GM12878 (cell line): Measurements from ENCODE around the gene OR13C4. TPM values are rescaled to one million over a fixed set of nuclear protein-coding genes. Genes with fewer than 3 reads are reported as not detected.
"Not testable (repeated sequence)": the region's sequence is repeated elsewhere in the genome, so short reads cannot be mapped to it uniquely, and the experiment has no call there.

Source experiments
- ATAC-seq: fragments of 200-7000 bp; cut with Tn5 transposase; 3 replicates; pipeline ENCODE4 v1.9.1; 2020; ENCODE audit warnings: mild to moderate bottlenecking, moderate library complexity
- BruUV-seq: library from RNA; stranded (reverse); fragments of 400-500 nt; replicated peaks from 2 replicates; lab custom pipeline; 2021; lab: Mats Ljungman, UMichigan
- CTCF ChIA-PET: fragments of 300-600 bp; sonication (Branson Sonifier 250); formaldehyde crosslinking; extraction: SDS; loops from one replicate; lab custom pipeline; 2021; ENCODE audit warnings: inconsistent platforms; lab: Yijun Ruan, JAX
- POLR2A ChIA-PET: fragments of 350-600 bp; formaldehyde crosslinking; extraction: SDS; loops from one replicate; lab custom pipeline; 2021; ENCODE audit warnings: inconsistent platforms; lab: Charles Lee
- RAD21 ChIA-PET: fragments of 300-600 bp; sonication (Branson Sonifier 250); formaldehyde crosslinking; loops from one replicate; lab custom pipeline; 2023; ENCODE audit warnings: antibody characterized with exemption; ENCODE audit not compliant: unreplicated experiment; lab: Charles Lee
- SMC1A ChIA-PET: fragments of 300-600 bp; sonication (Branson Sonifier 250); formaldehyde crosslinking; loops from one replicate; lab custom pipeline; 2023; ENCODE audit not compliant: unreplicated experiment, uncharacterized antibody; lab: Charles Lee
- DNase-seq: peaks from one replicate; pipeline ENCODE4 v3.0.0-alpha.2; 2011; ENCODE audit warnings: low read depth, low spot score
- FAIRE-seq: peaks from 3 replicates; lab custom pipeline; 2011; peaks lifted over from hg19 to GRCh38; lab: Jason Lieb, UNC
- H2AFZ ChIP-seq: 2 replicates; pipeline ENCODE4 v1.6.0; 2011; ENCODE audit warnings: low read depth, low read length, control low read depth; ENCODE audit not compliant: control insufficient read depth
- H3K27ac ChIP-seq: 2 replicates; pipeline ENCODE4 v1.5.1; 2011; ENCODE audit warnings: control low read depth; ENCODE audit not compliant: control insufficient read depth, insufficient read depth
- H3K27me3 ChIP-seq, 2 experiments: replicated peaks in 1 of 2; 2 replicates each; pipeline versions ENCODE4 v1.6.0 to v1.6.1; 2011; ENCODE audit warnings: low read length in 1 of 2; ENCODE audit not compliant: control insufficient read depth in 2 of 2, insufficient read depth in 2 of 2
- H3K36me3 ChIP-seq, 2 experiments: 2 replicates each; pipeline ENCODE4 v1.5.1; 2011; ENCODE audit warnings: low read length in 1 of 2; ENCODE audit not compliant: control insufficient read depth in 2 of 2, insufficient read depth in 2 of 2
- H3K4me1 ChIP-seq: 2 replicates; pipeline ENCODE4 v1.6.1; 2011; ENCODE audit warnings: mild to moderate bottlenecking, low read length, moderate library complexity, mixed read lengths; ENCODE audit not compliant: control insufficient read depth, insufficient read depth
- H3K4me2 ChIP-seq: 2 replicates; pipeline ENCODE4 v1.6.0; 2011; ENCODE audit warnings: control low read depth; ENCODE audit not compliant: control insufficient read depth, insufficient read depth
- H3K4me3 ChIP-seq: fragments of 200-600 bp; sonication (generic); 2 replicates; pipeline ENCODE4 v1.5.1; 2016
- H3K79me2 ChIP-seq: 2 replicates; pipeline ENCODE4 v1.6.0; 2011; ENCODE audit warnings: low read length; ENCODE audit not compliant: control insufficient read depth, insufficient read depth
- H3K9ac ChIP-seq: 2 replicates; pipeline ENCODE4 v1.8.0; 2011; ENCODE audit warnings: low read length, control low read depth, mixed read lengths; ENCODE audit not compliant: control insufficient read depth, insufficient read depth
- H3K9me3 ChIP-seq: replicated peaks from 3 replicates; pipeline ENCODE4 v1.5.1; 2011; ENCODE audit warnings: mild to moderate bottlenecking, low read length; ENCODE audit not compliant: control insufficient read depth, insufficient read depth
- H4K20me1 ChIP-seq: 2 replicates; pipeline ENCODE4 v1.6.0; 2011; ENCODE audit not compliant: control insufficient read depth, insufficient read depth
- TCF3 ChIP-seq: IDR thresholded peaks from 2 replicates; pipeline ENCODE4 v1.6.1; 2012; ENCODE audit warnings: low read depth, mild to moderate bottlenecking, low read length, borderline replicate concordance; ENCODE audit not compliant: insufficient read depth
- TCF7 ChIP-seq: IDR thresholded peaks from 2 replicates; pipeline ENCODE4 v1.6.1; 2014; ENCODE audit warnings: antibody characterized with exemption, borderline replicate concordance
- WRNIP1 ChIP-seq: IDR thresholded peaks from 2 replicates; pipeline ENCODE4 v1.6.1; 2011; ENCODE audit warnings: low read depth, low read length, improper control_type of control experiment, borderline replicate concordance
- WGBS: methylation state at CpG from one replicate; pipeline ENCODE4 v1.1.6; 2016; ENCODE audit warnings: low lambda C conversion rate; ENCODE audit not compliant: insufficient replicate concordance, insufficient coverage; ENCODE audit errors: missing lambda C conversion rate; 5-methylcytosine and 5-hydroxymethylcytosine counted together
- in situ Hi-C: fragments of 300-500 bp; cut with MboI; formaldehyde crosslinking; loops from 9 replicates; pipeline ENCODE4 v1.14.3; 2018; ENCODE audit warnings: mixed read lengths
- intact Hi-C: fragments of 100-400 bp; cut with micrococcal nuclease; formaldehyde crosslinking; loops from one replicate; pipeline ENCODE4 v1.14.2; 2022; ENCODE audit not compliant: unreplicated experiment
- polyA plus RNA-seq, 11 experiments: library from polyadenylated mRNA; depleted of rRNA in 4 of 11; unstranded in 6 of 11; stranded (reverse) in 5 of 11; fragments of >200 nt; fragmentation: Nextera tagmentation in 4 of 11; fragmentation: Illumina TruSeq in 1 of 11; extraction: Ambion mirVana in 4 of 11; extraction: Trizol in 1 of 11; gene quantifications; 1 replicate in 1 of 11; 2 replicates in 10 of 11; pipeline versions ENCODE4 v1.2.1 to v1.2.3, GENCODE V29; 2011 to 2016; ENCODE audit warnings: inconsistent platforms in 2 of 11, missing spikeins in 2 of 11, low read depth in 1 of 11
- total RNA-seq, 4 experiments: library from RNA; depleted of rRNA in 3 of 4; stranded (reverse); fragments of >200 nt in 3 of 4; fragmentation: Illumina TruSeq in 1 of 4; extraction: Trizol in 1 of 4; gene quantifications; 2 replicates each; pipeline versions ENCODE4 v1.2.1 to v1.2.3, GENCODE V29; 2013 to 2021
- TF ChIP-seq, protein P1 (sequence below): IDR thresholded peaks from 2 replicates; pipeline ENCODE4 v1.6.1; 2012; ENCODE audit warnings: low read depth, low read length, improper control_type of control experiment

OR13C4 gene
- total and polyA plus RNA-seq, 10 of the 15 experiments (the other 5 are each of a cell fraction or from before 2014, with no cell fraction given) = 0.17 to 0.26 TPM; not detected in 8

GRCh38 chr9:104536756-104537155 is 9.7 kb upstream of the OR13C4 start, which contains the start of gene OR13C3:
TSS of gene OR13C3 (minus strand) at chr9:104536856. CDS start at chr9:104536723, 133 bp downstream.
- H2AFZ ChIP-seq = no peak within 1 kb of the TSS
- H4K20me1 ChIP-seq = no peaks in the 10 kb centered on the region
- ChIA-PET RAD21 (no interaction called here), CTCF (interaction anchor here (1.3 kb wide), 1 partner anchor 42 kb away, joined by 4 read pairs; no protein-coding TSS in a partner anchor), SMC1A (no interaction called here), POLR2A (interaction anchor here (0.6 kb wide), 1 partner anchor 454 kb away, joined by 6 read pairs; no protein-coding TSS in a partner anchor)
- 62% methylated on average over 5 of the region's 5 CpGs for WGBS
- ATAC-seq (no peak), DNase-seq (no peak), FAIRE-seq (no peak)
- TF ChIP-seq WRNIP1 = no peak
- TF ChIP-seq, protein P1, sequence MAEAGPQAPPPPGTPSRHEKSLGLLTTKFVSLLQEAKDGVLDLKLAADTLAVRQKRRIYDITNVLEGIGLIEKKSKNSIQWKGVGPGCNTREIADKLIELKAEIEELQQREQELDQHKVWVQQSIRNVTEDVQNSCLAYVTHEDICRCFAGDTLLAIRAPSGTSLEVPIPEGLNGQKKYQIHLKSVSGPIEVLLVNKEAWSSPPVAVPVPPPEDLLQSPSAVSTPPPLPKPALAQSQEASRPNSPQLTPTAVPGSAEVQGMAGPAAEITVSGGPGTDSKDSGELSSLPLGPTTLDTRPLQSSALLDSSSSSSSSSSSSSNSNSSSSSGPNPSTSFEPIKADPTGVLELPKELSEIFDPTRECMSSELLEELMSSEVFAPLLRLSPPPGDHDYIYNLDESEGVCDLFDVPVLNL = no peak
- TF ChIP-seq TCF7 = no peak
- no peak for TF ChIP-seq TCF3
- in situ Hi-C loops = no loop called here
- intact Hi-C loops = no loop called here
- H3K9ac ChIP-seq = no peak within 1 kb of the TSS
- no peaks in the 10 kb centered on the region for H3K9me3 ChIP-seq
- H3K79me2 ChIP-seq = no peaks in the 10 kb centered on the region
- BruUV-seq = no TSS peak
- H3K4me1 ChIP-seq = no peaks in the 10 kb centered on the region
- H3K27ac ChIP-seq = no peak within 1 kb of the TSS
- no peak within 1 kb of the TSS for H3K4me3 ChIP-seq
- no peaks in the 10 kb centered on the region for H3K36me3 ChIP-seq
- no peaks in the 10 kb centered on the region for H3K27me3 ChIP-seq
- H3K4me2 ChIP-seq = no peak within 1 kb of the TSS

GRCh38 chr9:104520241-104520640 is 6.8 kb downstream of the OR13C4 start:
- H3K4me1 ChIP-seq, H3K9me3 ChIP-seq, H3K36me3 ChIP-seq, H3K9ac ChIP-seq, SMC1A ChIA-PET, FAIRE-seq, ATAC-seq, H2AFZ ChIP-seq, in situ Hi-C loops, BruUV-seq, POLR2A ChIA-PET, H3K4me2 ChIP-seq, H3K79me2 ChIP-seq, H3K27ac ChIP-seq, DNase-seq, H3K4me3 ChIP-seq, H3K27me3 ChIP-seq, H4K20me1 ChIP-seq, RAD21 ChIA-PET, CTCF ChIA-PET, intact Hi-C loops: not testable (repeated sequence)
- WGBS = 6% methylated on average over 10 of the region's 10 CpGs
